Adrenal gland (tissue), 12 donors: ENCODE data around the gene NUTM2A. TPM values are rescaled to one million over a fixed set of nuclear protein-coding genes. Genes with fewer than 3 reads are reported as not detected.
"Not testable (repeated sequence)": the region's sequence is repeated elsewhere in the genome, so short reads cannot be mapped to it uniquely, and the experiment has no call there.

Experiments
- DNase-seq, 7 donors: peaks; one replicate each; pipeline ENCODE4 v3.0.0-alpha.2; 2019 to 2020
- H3K27ac ChIP-seq, 5 donors: fragments of 200-600 bp; sonication (generic) in 4 of 5; 1 replicate in 3 of 5; 2 replicates in 2 of 5; pipeline versions ENCODE4 v1.5.1 to v1.8.0; 2016 to 2020; ENCODE audit warnings: mild to moderate bottlenecking in 1 of 5
- H3K27me3 ChIP-seq: fragments of 200-600 bp; 2 replicates; pipeline ENCODE4 v1.8.0; 2021
- H3K36me3 ChIP-seq, 2 donors: fragments of 200-600 bp; replicated peaks in 1 of 2; 1 replicate in 1 of 2; 2 replicates in 1 of 2; pipeline versions ENCODE4 v1.5.1 to v1.8.0; 2018 to 2022
- H3K4me1 ChIP-seq, 2 donors: fragments of 200-600 bp; replicated peaks in 1 of 2; 1 replicate in 1 of 2; 2 replicates in 1 of 2; pipeline versions ENCODE4 v1.5.1 to v1.8.0; 2018 to 2021
- H3K4me3 ChIP-seq, 4 donors: fragments of 200-600 bp; sonication (generic) in 3 of 4; one replicate each; pipeline ENCODE4 v1.5.1; 2016 to 2018
- H3K9me3 ChIP-seq, 3 donors: fragments of 200-600 bp; sonication (generic) in 1 of 3; replicated peaks in 1 of 3; 1 replicate in 2 of 3; 2 replicates in 1 of 3; pipeline versions ENCODE4 v1.5.1 to v1.8.0; 2016 to 2021
- WGBS, 4 donors: extraction: QIAGEN DNeasy Blood & Tissue Kit in 2 of 4; methylation state at CpG; one replicate each; pipeline versions ENCODE4 v1.1.5 to v1.1.7; 2013 to 2017; 5-methylcytosine and 5-hydroxymethylcytosine counted together
- intact Hi-C, 2 donors: fragments of 100-400 bp; cut with DNase I; formaldehyde crosslinking; loops; one replicate each; pipeline versions ENCODE4 v1.14.1 to v1.15.0; 2022 to 2023
- polyA plus RNA-seq, 3 donors: library from polyadenylated mRNA; stranded (reverse); fragments of 200-250 nt in 2 of 3; fragments of 350-450 nt in 1 of 3; fragmentation: Illumina TruSeq in 1 of 3; extraction: RNeasy Lipid Tissue Mini Kit (QIAGEN cat#74804) in 1 of 3; gene quantifications; one replicate each; pipeline ENCODE4 v1.2.3, GENCODE V29; 2013 to 2014
- total RNA-seq, 9 donors: library from RNA; depleted of rRNA in 4 of 9; stranded (reverse); fragments of >200 nt in 4 of 9; fragments of 120-200 nt in 1 of 9; fragmentation: NEBNext Ultra II Directional in 1 of 9; extraction: Animal tissue kit (Norgen Biotek cat#: 25700) in 1 of 9; gene quantifications; one replicate each; pipeline versions ENCODE4 v1.1.0 to v1.2.4, GENCODE V29; 2013 to 2023
- donor health status: healthy with polysubstance abuse.
- donor health status: Bipolar disorder and iron deficiency.
- donor health status: DM: yes; HTN: yes; CAD: no.
- donor health status: DM: no; HTN: no; CAD: no.
- donor health status: DM: no; HTN: no; CAD: no.
- donor health status: DM: yes; HTN: yes; CAD: no.

The NUTM2A gene
- total and polyA plus RNA-seq, 12 donors: 0.22 to 10.5 (median 1.0) TPM

- DNase-seq, H3K9me3 ChIP-seq, H3K4me1 ChIP-seq, H3K36me3 ChIP-seq, H3K27me3 ChIP-seq, H3K4me3 ChIP-seq, intact Hi-C loops, H3K27ac ChIP-seq: not testable (repeated sequence)
- WGBS, 4 donors: 74 to 78% (median 77%) methylated on average over 4 to 7 of the region's 8 CpGs
Measured at GRCh38 chr10:87213150-87213765, 12.0 kb upstream of the NUTM2A start.

GRCh38 chr10:87213806-87214205, 11.4 kb upstream of the NUTM2A start:
- H3K9me3 ChIP-seq, H3K27ac ChIP-seq, H3K4me3 ChIP-seq, intact Hi-C loops, H3K27me3 ChIP-seq, H3K4me1 ChIP-seq, DNase-seq, H3K36me3 ChIP-seq: not testable (repeated sequence)
- 76 to 96% (median 92%) methylated on average over 4 to 18 of the region's 21 CpGs for WGBS, 4 donors

GRCh38 chr10:87216120-87216519, 9.1 kb upstream of the NUTM2A start:
- 63 to 79% (median 70%) methylated on average over 6 to 11 of the region's 11 CpGs; no CpG with 5 or more reads in 1 of the 4 donors for WGBS, 4 donors
- H3K4me3 ChIP-seq, H3K27ac ChIP-seq, H3K9me3 ChIP-seq, H3K27me3 ChIP-seq, DNase-seq, intact Hi-C loops, H3K36me3 ChIP-seq, H3K4me1 ChIP-seq: not testable (repeated sequence)

GRCh38 chr10:87219370-87219769, 5.9 kb upstream of the NUTM2A start:
- WGBS, 4 donors: 83 to 100% (median 87%) methylated on average over 1 of the region's 5 CpGs; no CpG with 5 or more reads in 1 of the 4 donors
- H3K27me3 ChIP-seq, H3K4me1 ChIP-seq, H3K9me3 ChIP-seq, DNase-seq, intact Hi-C loops, H3K27ac ChIP-seq, H3K4me3 ChIP-seq, H3K36me3 ChIP-seq: not testable (repeated sequence)

- H3K36me3 ChIP-seq, H3K27me3 ChIP-seq, H3K9me3 ChIP-seq, intact Hi-C loops, H3K27ac ChIP-seq, H3K4me1 ChIP-seq, DNase-seq, H3K4me3 ChIP-seq: not testable (repeated sequence)
- WGBS, 4 donors: 76 to 100% (median 92%) methylated on average over 7 to 30 of the region's 30 CpGs
Measured at GRCh38 chr10:87222789-87223188, 2.5 kb upstream of the NUTM2A start.

GRCh38 chr10:87228247-87228646, 3.0 kb downstream of the NUTM2A start:
- intact Hi-C loops, H3K4me3 ChIP-seq, H3K27me3 ChIP-seq, H3K36me3 ChIP-seq, H3K9me3 ChIP-seq, DNase-seq, H3K4me1 ChIP-seq, H3K27ac ChIP-seq: not testable (repeated sequence)
- 74 to 89% (median 88%) methylated on average over 5 to 8 of the region's 20 CpGs; no CpG with 5 or more reads in 1 of the 4 donors for WGBS, 4 donors

- H3K36me3 ChIP-seq, DNase-seq, H3K27ac ChIP-seq, H3K9me3 ChIP-seq, H3K27me3 ChIP-seq, H3K4me1 ChIP-seq, intact Hi-C loops, H3K4me3 ChIP-seq: not testable (repeated sequence)
- 91 to 97% (median 94%) methylated on average over 7 to 9 of the region's 9 CpGs for WGBS, 4 donors
Measured at GRCh38 chr10:87229211-87229610, 4.0 kb downstream of the NUTM2A start.

GRCh38 chr10:87234854-87235253, 9.6 kb downstream of the NUTM2A start:
- H3K4me3 ChIP-seq, H3K36me3 ChIP-seq, H3K27ac ChIP-seq, DNase-seq, H3K4me1 ChIP-seq, H3K9me3 ChIP-seq, intact Hi-C loops, H3K27me3 ChIP-seq: not testable (repeated sequence)
- 88 to 94% methylated on average over 2 to 5 of the region's 7 CpGs; no CpG with 5 or more reads in 2 of the 4 donors for WGBS, 4 donors

- H3K4me1 ChIP-seq, H3K27ac ChIP-seq, H3K36me3 ChIP-seq, intact Hi-C loops, H3K27me3 ChIP-seq, DNase-seq, H3K9me3 ChIP-seq, H3K4me3 ChIP-seq: not testable (repeated sequence)
- 80 to 100% (median 98%) methylated on average over 2 to 3 of the region's 5 CpGs for WGBS, 4 donors
Measured at GRCh38 chr10:87237244-87237643, 12.0 kb downstream of the NUTM2A start.

- H3K9me3 ChIP-seq, DNase-seq, H3K27me3 ChIP-seq, H3K27ac ChIP-seq, intact Hi-C loops, H3K4me1 ChIP-seq, H3K36me3 ChIP-seq, H3K4me3 ChIP-seq: not testable (repeated sequence)
- WGBS, 4 donors: 86 to 92% (median 88%) methylated on average over 2 of the region's 6 CpGs; no CpG with 5 or more reads in 1 of the 4 donors
Measured at GRCh38 chr10:87239346-87239808, 14.1 kb downstream of the NUTM2A start.

- H3K4me1 ChIP-seq, intact Hi-C loops: not testable (repeated sequence)
Measured at GRCh38 chr10:87242192-87242591, 16.9 kb downstream of the NUTM2A start.

More at GRCh38 chr10:87242192-87242591, 16.9 kb downstream of the NUTM2A start:
- H3K9me3 ChIP-seq, H3K27ac ChIP-seq, H3K27me3 ChIP-seq, DNase-seq, H3K4me3 ChIP-seq, H3K36me3 ChIP-seq: not testable (repeated sequence)
- 93 to 100% (median 99%) methylated on average over 1 to 3 of the region's 3 CpGs for WGBS, 4 donors
